Panc1 (cell line): Measurements from ENCODE around the gene COP1. TPM values are rescaled to one million over a fixed set of nuclear protein-coding genes. Genes with fewer than 3 reads are reported as not detected.

Experiments
- ATAC-seq: fragments of 200-7000 bp; cut with Tn5 transposase; 2 replicates; pipeline ENCODE4 v1.9.1; 2020; ENCODE audit warnings: mild to moderate bottlenecking, moderate library complexity
- BruUV-seq: library from RNA; stranded (reverse); fragments of 400-500 nt; replicated peaks from 2 replicates; lab custom pipeline; 2021; lab: Mats Ljungman, UMichigan
- CTCF ChIA-PET: fragments of 300-600 bp; sonication (Branson Sonifier 250); formaldehyde crosslinking; loops from one replicate; lab custom pipeline; 2022; ENCODE audit warnings: antibody characterized with exemption; lab: Charles Lee
- POLR2A ChIA-PET: fragments of 300-600 bp; sonication (Branson Sonifier 250); formaldehyde crosslinking; loops from one replicate; lab custom pipeline; 2022; ENCODE audit warnings: antibody characterized with exemption; lab: Charles Lee
- DNase-seq: peaks from one replicate; pipeline ENCODE4 v3.0.0-alpha.2; 2010; ENCODE audit warnings: low read depth, low spot score
- H3K27ac ChIP-seq: 2 replicates; pipeline ENCODE4 v1.5.1; 2011; ENCODE audit warnings: mild to moderate bottlenecking, low read length, inconsistent platforms
- H3K27me3 ChIP-seq: fragments of 200-500 bp; sonication (Bioruptor generic); 2 replicates; pipeline ENCODE4 v1.6.0; 2014; ENCODE audit warnings: low read length, inconsistent platforms; ENCODE audit not compliant: control insufficient read depth, insufficient read depth
- H3K36me3 ChIP-seq: fragments of 200-500 bp; sonication (Bioruptor generic); 2 replicates; pipeline ENCODE4 v1.5.1; 2014; ENCODE audit warnings: inconsistent platforms, mild to moderate bottlenecking, low read length, moderate library complexity; ENCODE audit not compliant: control insufficient read depth, insufficient read depth
- H3K4me1 ChIP-seq: 2 replicates; pipeline ENCODE4 v1.5.1; 2011; ENCODE audit warnings: inconsistent platforms, mild to moderate bottlenecking, low read length, moderate library complexity; ENCODE audit not compliant: control insufficient read depth, insufficient read depth
- H3K4me3 ChIP-seq, 2 experiments: 2 replicates each; pipeline ENCODE4 v1.5.1; 2011 to 2012; ENCODE audit warnings: low read depth in 2 of 2, low read length in 2 of 2, mild to moderate bottlenecking in 2 of 2, inconsistent platforms in 1 of 2, moderate library complexity in 1 of 2
- H3K9me3 ChIP-seq: fragments of 200-500 bp; sonication (Bioruptor generic); 2 replicates; pipeline ENCODE4 v1.5.1; 2014; ENCODE audit warnings: low read depth, mild to moderate bottlenecking, inconsistent platforms, low read length, moderate library complexity; ENCODE audit not compliant: control insufficient read depth, insufficient read depth
- CTCF ChIP-seq: fragments of 450-650 bp; IDR thresholded peaks from 2 replicates; pipeline ENCODE4 v1.5.1; 2017; ENCODE audit warnings: mild to moderate bottlenecking
- POLR2AphosphoS5 ChIP-seq: IDR thresholded peaks from 2 replicates; pipeline ENCODE4 v1.6.1; 2012; ENCODE audit warnings: mild to moderate bottlenecking, low read depth, low read length, moderate library complexity
- REST ChIP-seq, 2 experiments: IDR thresholded peaks; 2 replicates each; pipeline ENCODE4 v1.6.1; 2011 to 2012; ENCODE audit warnings: low read depth in 2 of 2, control low read depth in 1 of 2, low read length in 1 of 2, mild to moderate bottlenecking in 1 of 2, moderate library complexity in 1 of 2; ENCODE audit not compliant: insufficient read depth in 1 of 2
- SIN3A ChIP-seq: IDR thresholded peaks from 2 replicates; pipeline ENCODE4 v1.6.1; 2012; ENCODE audit warnings: low read depth, mild to moderate bottlenecking, low read length, moderate library complexity, borderline replicate concordance; ENCODE audit not compliant: insufficient read depth
- TCF7L2 ChIP-seq: IDR thresholded peaks from 2 replicates; pipeline ENCODE4 v1.6.1; 2011; ENCODE audit warnings: mild to moderate bottlenecking, low read depth, low read length, inconsistent platforms
- in situ Hi-C: cut with HindIII; loops from 2 replicates; pipeline ENCODE4 v1.10.0; 2016; ENCODE audit warnings: low sequenced_read_pairs, low pct_unique_long_range_greater_than_20kb
- intact Hi-C: fragments of 100-400 bp; cut with micrococcal nuclease; formaldehyde crosslinking; loops from one replicate; pipeline ENCODE4 v1.10.0; 2022; ENCODE audit not compliant: unreplicated experiment
- total RNA-seq: library from RNA; stranded (reverse); gene quantifications from one replicate; pipeline ENCODE4 v1.2.1, GENCODE V29; 2021; ENCODE audit not compliant: unreplicated experiment

COP1 gene
- total RNA-seq, 1 experiment from 2014 or later, result 36.5 TPM

GRCh38 chr1:176066709-176067108 lies 140.4 kb downstream of the COP1 start:
- in situ Hi-C loops, result no loop called here
- no peak for TF ChIP-seq CTCF
- no peak for TF ChIP-seq POLR2AphosphoS5
- no peak for TF ChIP-seq TCF7L2
- no peak for TF ChIP-seq REST (IDR thresholded peaks at IDR 0.05; ENCODE audit: insufficient read depth in 1 of 2, low read depth in 2 of 2, low read length in 1 of 2)
- TF ChIP-seq SIN3A, result no peak
- Histone ChIP-seq H3K4me3 (no peak overlapping the region), H3K9me3 (no peaks in the 10 kb centered on the region), H3K36me3 (no peaks in the 10 kb centered on the region), H3K4me1 (no peaks in the 10 kb centered on the region), H3K27ac (no peak overlapping the region), H3K27me3 (no peaks in the 10 kb centered on the region)
- BruUV-seq, result no TSS peak
- CTCF ChIA-PET, result no interaction called here
- intact Hi-C loops, result no loop called here
- DNase-seq, result no peak
- ATAC-seq, result no peak
- POLR2A ChIA-PET, result no interaction called here

GRCh38 chr1:176058686-176059085 lies 148.4 kb downstream of the COP1 start:
- TF ChIP-seq CTCF (no peak), TCF7L2 (no peak), POLR2AphosphoS5 (no peak), SIN3A (no peak), REST (IDR thresholded peaks at IDR 0.05; ENCODE audit: insufficient read depth in 1 of 2, low read depth in 2 of 2, low read length in 1 of 2) (no peak)
- Histone ChIP-seq H3K27ac (no peak overlapping the region), H3K4me3 (no peak overlapping the region), H3K36me3 (no peaks in the 10 kb centered on the region), H3K4me1 (no peaks in the 10 kb centered on the region), H3K27me3 (no peaks in the 10 kb centered on the region), H3K9me3 (no peaks in the 10 kb centered on the region)
- POLR2A ChIA-PET, result no interaction called here
- BruUV-seq, result no TSS peak
- no peak for ATAC-seq
- intact Hi-C loops, result no loop called here
- CTCF ChIA-PET, result no interaction called here
- in situ Hi-C loops, result no loop called here
- no peak for DNase-seq
